ENCODE results near the gene MC3R.

DNA sequence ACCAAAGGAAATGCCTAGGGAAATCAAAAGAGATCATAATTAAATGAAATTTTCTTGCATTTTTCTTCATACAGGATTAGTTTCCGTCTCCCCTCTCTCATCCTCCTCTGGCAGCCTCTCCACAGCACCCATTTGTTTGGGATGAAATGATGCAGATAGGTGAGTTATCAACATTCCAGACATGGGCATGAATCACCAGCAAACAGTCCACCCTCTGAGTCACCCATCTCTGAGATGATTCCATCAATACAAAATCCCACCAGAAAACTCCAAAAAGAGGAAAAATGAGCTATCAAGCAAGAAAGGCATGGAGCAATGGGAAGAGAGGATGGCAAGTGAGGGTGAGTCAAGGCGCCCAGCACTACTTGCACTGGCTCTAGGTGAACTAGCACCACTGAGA, 11.4 kb downstream of the MC3R start:
- TF ChIP-seq, protein P1, sequence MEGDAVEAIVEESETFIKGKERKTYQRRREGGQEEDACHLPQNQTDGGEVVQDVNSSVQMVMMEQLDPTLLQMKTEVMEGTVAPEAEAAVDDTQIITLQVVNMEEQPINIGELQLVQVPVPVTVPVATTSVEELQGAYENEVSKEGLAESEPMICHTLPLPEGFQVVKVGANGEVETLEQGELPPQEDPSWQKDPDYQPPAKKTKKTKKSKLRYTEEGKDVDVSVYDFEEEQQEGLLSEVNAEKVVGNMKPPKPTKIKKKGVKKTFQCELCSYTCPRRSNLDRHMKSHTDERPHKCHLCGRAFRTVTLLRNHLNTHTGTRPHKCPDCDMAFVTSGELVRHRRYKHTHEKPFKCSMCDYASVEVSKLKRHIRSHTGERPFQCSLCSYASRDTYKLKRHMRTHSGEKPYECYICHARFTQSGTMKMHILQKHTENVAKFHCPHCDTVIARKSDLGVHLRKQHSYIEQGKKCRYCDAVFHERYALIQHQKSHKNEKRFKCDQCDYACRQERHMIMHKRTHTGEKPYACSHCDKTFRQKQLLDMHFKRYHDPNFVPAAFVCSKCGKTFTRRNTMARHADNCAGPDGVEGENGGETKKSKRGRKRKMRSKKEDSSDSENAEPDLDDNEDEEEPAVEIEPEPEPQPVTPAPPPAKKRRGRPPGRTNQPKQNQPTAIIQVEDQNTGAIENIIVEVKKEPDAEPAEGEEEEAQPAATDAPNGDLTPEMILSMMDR (IDR thresholded peaks at IDR 0.05) = no peak
- no peak for TF ChIP-seq POLR2AphosphoS5 (IDR thresholded peaks at IDR 0.05)

Data from prostate gland (tissue), 2 donors.